ENCODE measurements around the gene MEGF11.

Gene MEGF11

GRCh38 chr15:65847989-65848388 lies 405.6 kb downstream of the MEGF11 start:
- TF ChIP-seq, protein P1, sequence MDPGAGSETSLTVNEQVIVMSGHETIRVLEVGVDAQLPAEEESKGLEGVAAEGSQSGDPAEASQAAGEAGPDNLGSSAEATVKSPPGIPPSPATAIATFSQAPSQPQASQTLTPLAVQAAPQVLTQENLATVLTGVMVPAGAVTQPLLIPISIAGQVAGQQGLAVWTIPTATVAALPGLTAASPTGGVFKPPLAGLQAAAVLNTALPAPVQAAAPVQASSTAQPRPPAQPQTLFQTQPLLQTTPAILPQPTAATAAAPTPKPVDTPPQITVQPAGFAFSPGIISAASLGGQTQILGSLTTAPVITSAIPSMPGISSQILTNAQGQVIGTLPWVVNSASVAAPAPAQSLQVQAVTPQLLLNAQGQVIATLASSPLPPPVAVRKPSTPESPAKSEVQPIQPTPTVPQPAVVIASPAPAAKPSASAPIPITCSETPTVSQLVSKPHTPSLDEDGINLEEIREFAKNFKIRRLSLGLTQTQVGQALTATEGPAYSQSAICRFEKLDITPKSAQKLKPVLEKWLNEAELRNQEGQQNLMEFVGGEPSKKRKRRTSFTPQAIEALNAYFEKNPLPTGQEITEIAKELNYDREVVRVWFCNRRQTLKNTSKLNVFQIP (CRISPR knock-in tag; IDR thresholded peaks at IDR 0.05; ENCODE audit: borderline replicate concordance, low read depth): no peak
- no peak for TF ChIP-seq ZNF565 (CRISPR knock-in tag; conservative IDR thresholded peaks at IDR 0.05; ENCODE audit: low read depth)
- no peak for TF ChIP-seq GLIS3 (CRISPR knock-in tag; IDR thresholded peaks at IDR 0.05)
- no peak for TF ChIP-seq ARNTL (CRISPR knock-in tag; IDR thresholded peaks at IDR 0.05; ENCODE audit: borderline replicate concordance, low read depth)
- no peak for TF ChIP-seq PPARA (CRISPR knock-in tag; IDR thresholded peaks at IDR 0.05; ENCODE audit: borderline replicate concordance)
- no peak for TF ChIP-seq ZFP30 (CRISPR knock-in tag; IDR thresholded peaks at IDR 0.05)
- no peak for TF ChIP-seq ZNF70 (CRISPR knock-in tag; IDR thresholded peaks at IDR 0.05)
- no peak for TF ChIP-seq ZC3H10 (CRISPR knock-in tag; IDR thresholded peaks at IDR 0.05)
- no peak for TF ChIP-seq TSHZ2 (CRISPR knock-in tag; IDR thresholded peaks at IDR 0.05)
- no peak for TF ChIP-seq OSR1 (CRISPR knock-in tag; IDR thresholded peaks at IDR 0.05)
- no peak for TF ChIP-seq CSDC2 (CRISPR knock-in tag; IDR thresholded peaks at IDR 0.05)
- no peak for TF ChIP-seq ZFP3 (CRISPR knock-in tag; IDR thresholded peaks at IDR 0.05)
- TF ChIP-seq, protein P2, sequence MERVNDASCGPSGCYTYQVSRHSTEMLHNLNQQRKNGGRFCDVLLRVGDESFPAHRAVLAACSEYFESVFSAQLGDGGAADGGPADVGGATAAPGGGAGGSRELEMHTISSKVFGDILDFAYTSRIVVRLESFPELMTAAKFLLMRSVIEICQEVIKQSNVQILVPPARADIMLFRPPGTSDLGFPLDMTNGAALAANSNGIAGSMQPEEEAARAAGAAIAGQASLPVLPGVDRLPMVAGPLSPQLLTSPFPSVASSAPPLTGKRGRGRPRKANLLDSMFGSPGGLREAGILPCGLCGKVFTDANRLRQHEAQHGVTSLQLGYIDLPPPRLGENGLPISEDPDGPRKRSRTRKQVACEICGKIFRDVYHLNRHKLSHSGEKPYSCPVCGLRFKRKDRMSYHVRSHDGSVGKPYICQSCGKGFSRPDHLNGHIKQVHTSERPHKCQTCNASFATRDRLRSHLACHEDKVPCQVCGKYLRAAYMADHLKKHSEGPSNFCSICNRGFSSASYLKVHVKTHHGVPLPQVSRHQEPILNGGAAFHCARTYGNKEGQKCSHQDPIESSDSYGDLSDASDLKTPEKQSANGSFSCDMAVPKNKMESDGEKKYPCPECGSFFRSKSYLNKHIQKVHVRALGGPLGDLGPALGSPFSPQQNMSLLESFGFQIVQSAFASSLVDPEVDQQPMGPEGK (CRISPR knock-in tag; IDR thresholded peaks at IDR 0.05; ENCODE audit: borderline replicate concordance): no peak
- no peak for TF ChIP-seq BACH2 (CRISPR knock-in tag; IDR thresholded peaks at IDR 0.05; ENCODE audit: borderline replicate concordance)
- no peak for TF ChIP-seq ISL1 (CRISPR knock-in tag; IDR thresholded peaks at IDR 0.05)
- no peak for ATAC-seq

GRCh38 chr15:65845826-65846519 lies 407.6 kb downstream of the MEGF11 start:
- TF ChIP-seq, protein P3, sequence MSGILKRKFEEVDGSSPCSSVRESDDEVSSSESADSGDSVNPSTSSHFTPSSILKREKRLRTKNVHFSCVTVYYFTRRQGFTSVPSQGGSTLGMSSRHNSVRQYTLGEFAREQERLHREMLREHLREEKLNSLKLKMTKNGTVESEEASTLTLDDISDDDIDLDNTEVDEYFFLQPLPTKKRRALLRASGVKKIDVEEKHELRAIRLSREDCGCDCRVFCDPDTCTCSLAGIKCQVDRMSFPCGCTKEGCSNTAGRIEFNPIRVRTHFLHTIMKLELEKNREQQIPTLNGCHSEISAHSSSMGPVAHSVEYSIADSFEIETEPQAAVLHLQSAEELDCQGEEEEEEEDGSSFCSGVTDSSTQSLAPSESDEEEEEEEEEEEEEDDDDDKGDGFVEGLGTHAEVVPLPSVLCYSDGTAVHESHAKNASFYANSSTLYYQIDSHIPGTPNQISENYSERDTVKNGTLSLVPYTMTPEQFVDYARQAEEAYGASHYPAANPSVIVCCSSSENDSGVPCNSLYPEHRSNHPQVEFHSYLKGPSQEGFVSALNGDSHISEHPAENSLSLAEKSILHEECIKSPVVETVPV (CRISPR knock-in tag; IDR thresholded peaks at IDR 0.05): no peak
- no peak for TF ChIP-seq TOX (CRISPR knock-in tag; IDR thresholded peaks at IDR 0.05; ENCODE audit: borderline replicate concordance)
- TF ChIP-seq ZNF565 (CRISPR knock-in tag; conservative IDR thresholded peaks at IDR 0.05; ENCODE audit: low read depth): no peak
- TF ChIP-seq RARB (CRISPR knock-in tag; IDR thresholded peaks at IDR 0.05): no peak
- TF ChIP-seq ISL1 (CRISPR knock-in tag; IDR thresholded peaks at IDR 0.05): no peak
- TF ChIP-seq ZFP30 (CRISPR knock-in tag; IDR thresholded peaks at IDR 0.05): no peak
- TF ChIP-seq TSHZ2 (CRISPR knock-in tag; IDR thresholded peaks at IDR 0.05): no peak
- TF ChIP-seq OSR1 (CRISPR knock-in tag; IDR thresholded peaks at IDR 0.05): no peak
- TF ChIP-seq CSDC2 (CRISPR knock-in tag; IDR thresholded peaks at IDR 0.05): no peak
- TF ChIP-seq PPARA (CRISPR knock-in tag; IDR thresholded peaks at IDR 0.05; ENCODE audit: borderline replicate concordance): no peak
- ATAC-seq: no peak
